ENCODE results near the gene STRAP. TPM values are rescaled to one million over a fixed set of nuclear protein-coding genes. Genes with fewer than 3 reads are reported as not detected.

The STRAP gene
- total and polyA plus RNA-seq, 2 of the 4 experiments (the other 2 are of a cell fraction), result 82.1 to 98.1 TPM

DNA sequence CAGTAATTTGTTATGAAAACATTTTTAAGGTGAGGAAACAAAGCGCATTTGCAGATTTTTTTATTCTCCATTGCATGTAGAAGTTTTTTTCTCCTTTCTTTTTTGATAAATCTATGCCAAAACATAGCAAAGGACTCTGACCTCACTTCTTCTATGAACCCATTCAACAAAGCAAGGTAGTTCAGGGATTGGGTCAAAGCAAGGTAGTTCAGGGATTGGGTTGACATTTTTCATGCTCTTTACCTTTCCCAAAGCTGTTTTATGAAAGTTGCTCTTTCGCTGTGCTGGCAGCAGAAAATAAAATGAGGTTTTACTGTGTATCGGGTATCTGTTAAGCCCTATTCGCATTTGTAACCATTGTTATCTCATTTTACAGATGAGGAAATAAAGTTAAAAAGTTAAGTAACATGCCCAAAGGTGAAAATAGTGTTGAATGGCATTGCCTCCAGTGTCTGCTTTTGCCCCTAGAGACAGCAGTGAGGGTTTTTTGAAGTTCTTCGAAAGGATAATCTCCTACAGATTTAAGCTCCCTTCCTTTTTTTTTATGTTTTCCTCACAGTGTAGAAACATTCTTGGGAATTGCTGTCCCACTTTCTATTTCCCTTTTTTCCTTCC, 10.6 kb downstream of the STRAP start:
- no peak overlapping the region for H3K9ac ChIP-seq (ENCODE audit: low read depth, low read length)
- H3K4me1 ChIP-seq (ENCODE audit: control insufficient read depth, insufficient read depth, low read length), result peaks cover 2% of the 10 kb centered on the region; the same call in 1 of the 2 replicates
- no peak overlapping the region for H2AK5ac ChIP-seq (ENCODE audit: low read depth, low read length)
- H3K14ac ChIP-seq (replicated peaks; ENCODE audit: low read depth, low read length), result no peak overlapping the region
- 100% methylated on average over 1 of the region's 5 CpGs; no CpG with 5 or more reads in 1 of the 2 experiments for WGBS, 2 experiments (ENCODE audit: extremely low coverage in 2 of 2, insufficient read length in 1 of 2)
- peaks cover 9 to 19% of the 10 kb centered on the region in 2 experiments for H3K79me1 ChIP-seq (ENCODE audit: low read depth in 1 of 2, low read length in 2 of 2)
- no peak for TF ChIP-seq MXI1 (IDR thresholded peaks at IDR 0.05; ENCODE audit: borderline replicate concordance, low read depth, low read length)
- no peak for TF ChIP-seq MAFK (IDR thresholded peaks at IDR 0.05; ENCODE audit: low read depth, low read length)
- no peak for TF ChIP-seq FOS (IDR thresholded peaks at IDR 0.05; ENCODE audit: low read depth, low read length)
- TF ChIP-seq NFE2L2 (IDR thresholded peaks at IDR 0.05; ENCODE audit: low read depth, low read length), result no peak
- TF ChIP-seq CEBPB (IDR thresholded peaks at IDR 0.05; ENCODE audit: low read depth, low read length), result no peak
- no peak for TF ChIP-seq MAZ (IDR thresholded peaks at IDR 0.05; ENCODE audit: borderline replicate concordance, low read depth, low read length)
- TF ChIP-seq RAD21 (IDR thresholded peaks at IDR 0.05; ENCODE audit: low read length), result no peak
- no peak for TF ChIP-seq RFX5 (IDR thresholded peaks at IDR 0.05; ENCODE audit: low read depth, low read length)
- TF ChIP-seq, protein P1, sequence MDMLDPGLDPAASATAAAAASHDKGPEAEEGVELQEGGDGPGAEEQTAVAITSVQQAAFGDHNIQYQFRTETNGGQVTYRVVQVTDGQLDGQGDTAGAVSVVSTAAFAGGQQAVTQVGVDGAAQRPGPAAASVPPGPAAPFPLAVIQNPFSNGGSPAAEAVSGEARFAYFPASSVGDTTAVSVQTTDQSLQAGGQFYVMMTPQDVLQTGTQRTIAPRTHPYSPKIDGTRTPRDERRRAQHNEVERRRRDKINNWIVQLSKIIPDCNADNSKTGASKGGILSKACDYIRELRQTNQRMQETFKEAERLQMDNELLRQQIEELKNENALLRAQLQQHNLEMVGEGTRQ (IDR thresholded peaks at IDR 0.05; ENCODE audit: low read depth, low read length), result no peak
- no peak for TF ChIP-seq CHD1 (IDR thresholded peaks at IDR 0.05; ENCODE audit: low read depth, low read length)
- no peak for TF ChIP-seq RCOR1 (IDR thresholded peaks at IDR 0.05; ENCODE audit: insufficient replicate concordance, low read length)
- TF ChIP-seq, protein P2, sequence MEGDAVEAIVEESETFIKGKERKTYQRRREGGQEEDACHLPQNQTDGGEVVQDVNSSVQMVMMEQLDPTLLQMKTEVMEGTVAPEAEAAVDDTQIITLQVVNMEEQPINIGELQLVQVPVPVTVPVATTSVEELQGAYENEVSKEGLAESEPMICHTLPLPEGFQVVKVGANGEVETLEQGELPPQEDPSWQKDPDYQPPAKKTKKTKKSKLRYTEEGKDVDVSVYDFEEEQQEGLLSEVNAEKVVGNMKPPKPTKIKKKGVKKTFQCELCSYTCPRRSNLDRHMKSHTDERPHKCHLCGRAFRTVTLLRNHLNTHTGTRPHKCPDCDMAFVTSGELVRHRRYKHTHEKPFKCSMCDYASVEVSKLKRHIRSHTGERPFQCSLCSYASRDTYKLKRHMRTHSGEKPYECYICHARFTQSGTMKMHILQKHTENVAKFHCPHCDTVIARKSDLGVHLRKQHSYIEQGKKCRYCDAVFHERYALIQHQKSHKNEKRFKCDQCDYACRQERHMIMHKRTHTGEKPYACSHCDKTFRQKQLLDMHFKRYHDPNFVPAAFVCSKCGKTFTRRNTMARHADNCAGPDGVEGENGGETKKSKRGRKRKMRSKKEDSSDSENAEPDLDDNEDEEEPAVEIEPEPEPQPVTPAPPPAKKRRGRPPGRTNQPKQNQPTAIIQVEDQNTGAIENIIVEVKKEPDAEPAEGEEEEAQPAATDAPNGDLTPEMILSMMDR (conservative IDR thresholded peaks at IDR 0.05; ENCODE audit: low read depth, low read length), result no peak
- H3K36me3 ChIP-seq (ENCODE audit: control insufficient read depth, insufficient read depth, low read length), result peaks cover 25% of the 10 kb centered on the region
- H3K9me3 ChIP-seq (ENCODE audit: control insufficient read depth, insufficient read depth, low read length), result no peaks in the 10 kb centered on the region
- intact Hi-C loops (cut with micrococcal nuclease), result no loop called here
- H3K9me1 ChIP-seq (ENCODE audit: insufficient read depth, low read length), result no peaks in the 10 kb centered on the region
- DNase-seq (no peak), ATAC-seq (ENCODE audit: low read depth) (no peak)
- H4K5ac ChIP-seq (ENCODE audit: low read depth, low read length), result no peak overlapping the region
- H2BK120ac ChIP-seq (ENCODE audit: low read depth, low read length), result no peak overlapping the region
- H2BK20ac ChIP-seq (ENCODE audit: low read depth, low read length), result no peak overlapping the region
- BruUV-seq (replicated peaks), result no TSS peak
- H3K4me2 ChIP-seq (ENCODE audit: low read depth, low read length), result no peak overlapping the region
- no peak overlapping the region for H2BK15ac ChIP-seq (ENCODE audit: low read depth, low read length)
- no peak overlapping the region for H3K27ac ChIP-seq (ENCODE audit: insufficient read depth, low read length)
- H3K56ac ChIP-seq (ENCODE audit: extremely low read depth, insufficient read depth, low read length), result no peak overlapping the region
- no peak overlapping the region for H4K91ac ChIP-seq (ENCODE audit: insufficient read depth, low read depth, low read length)
- H3K23ac ChIP-seq (ENCODE audit: low read depth, low read length), result no peak overlapping the region
- H3K27me3 ChIP-seq (ENCODE audit: control insufficient read depth, insufficient read depth, low read length), result no peaks in the 10 kb centered on the region
- ChIA-PET POLR2A (ENCODE audit: unreplicated experiment) (no interaction called here), CTCF (interaction anchor here (0.6 kb wide), 2 partner anchors 75 to 349 kb away, joined by 3 read pairs; no protein-coding TSS in a partner anchor)
- H3K18ac ChIP-seq (ENCODE audit: low read depth, low read length), result no peak overlapping the region
- dilution Hi-C loops (cut with HindIII; ENCODE audit: low sequenced_read_pairs, unreplicated experiment), result no loop called here
- peaks cover 7% of the 10 kb centered on the region; the same call in 1 of the 2 replicates for H4K20me1 ChIP-seq (ENCODE audit: insufficient read depth, low read length)
- H4K8ac ChIP-seq (ENCODE audit: low read depth in 2 of 2, low read length in 2 of 2), result no peak overlapping the region
- in situ Hi-C loops (cut with MboI; ENCODE audit: low sequenced_read_pairs), result loop anchor here (25.0 kb wide), 1 partner anchor 1105 kb away; no protein-coding TSS in a partner anchor
- H2AK9ac ChIP-seq (replicated peaks; ENCODE audit: low read depth, low read length, poor library complexity), result no peak overlapping the region
- H3K4me3 ChIP-seq (ENCODE audit: insufficient read depth, low read depth, low read length), result no peak overlapping the region
- H2BK5ac ChIP-seq (ENCODE audit: low read depth, low read length, poor library complexity, severe bottlenecking), result no peak overlapping the region
- H2AFZ ChIP-seq (replicated peaks; ENCODE audit: low read length, poor library complexity), result no peak overlapping the region
- no peak overlapping the region for H3K4ac ChIP-seq (ENCODE audit: low read depth, low read length)

Measured in IMR-90 (cell line).